AG04450 (cell line): ENCODE data around the gene SERBP1. TPM values are rescaled to one million over a fixed set of nuclear protein-coding genes. Genes with fewer than 3 reads are reported as not detected.

Experiments
- CTCF ChIA-PET: fragments of 300-600, 350-600 bp; formaldehyde crosslinking; extraction: SDS; loops from one replicate; lab custom pipeline; 2022; ENCODE audit warnings: antibody characterized with exemption, inconsistent platforms; lab: Charles Lee
- POLR2A ChIA-PET: fragments of 350-600 bp; formaldehyde crosslinking; extraction: SDS; loops from one replicate; lab custom pipeline; 2021; ENCODE audit warnings: antibody characterized with exemption, inconsistent platforms; lab: Yijun Ruan, JAX
- DNase-seq: peaks from one replicate; pipeline ENCODE4 v3.0.0-alpha.2; 2011; ENCODE audit warnings: low read depth, low spot score
- H3K27ac ChIP-seq: one replicate; pipeline ENCODE4 v1.5.1; 2012; ENCODE audit warnings: low read depth, low read length, control low read depth
- H3K27me3 ChIP-seq: one replicate; pipeline ENCODE4 v1.6.0; 2012; ENCODE audit warnings: low read length; ENCODE audit not compliant: control insufficient read depth, insufficient read depth
- H3K4me3 ChIP-seq: 2 replicates; pipeline ENCODE4 v1.5.1; 2011; ENCODE audit warnings: mild to moderate bottlenecking, low read depth, low read length, control low read depth
- H3K9me3 ChIP-seq: 2 replicates; pipeline ENCODE4 v1.5.1; 2012; ENCODE audit warnings: low read length; ENCODE audit not compliant: control insufficient read depth, insufficient read depth
- polyA plus RNA-seq: library from polyadenylated mRNA; depleted of rRNA; stranded (reverse); fragments of >200 nt; gene quantifications from 2 replicates; pipeline ENCODE4 v1.2.3, GENCODE V29; 2011
- TF ChIP-seq, protein P1 (sequence below): IDR thresholded peaks from 2 replicates; pipeline ENCODE4 v1.5.1; 2011; ENCODE audit warnings: low read depth, low read length, control low read depth, inconsistent platforms

Gene SERBP1
- polyA plus RNA-seq, 1 experiment = 273 TPM

DNA sequence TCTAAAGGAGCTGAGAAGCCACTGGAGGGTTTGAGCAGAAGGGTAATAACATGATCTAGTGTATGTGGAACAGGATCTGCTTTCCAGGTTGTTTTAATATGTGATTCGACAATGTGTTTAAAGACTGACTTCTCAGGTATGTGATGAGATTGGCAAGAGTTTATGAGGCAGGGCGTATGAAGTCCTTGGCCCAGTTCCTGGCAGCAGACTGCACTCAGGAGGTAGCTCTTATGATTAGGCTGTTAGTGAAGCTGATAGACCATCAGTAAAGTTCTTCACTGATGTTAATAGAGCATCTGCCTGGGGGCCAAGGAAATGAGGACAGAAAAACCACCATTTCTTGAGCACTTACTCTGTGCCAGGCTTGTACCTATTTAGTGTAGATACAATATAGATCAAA, 41.9 kb upstream of the SERBP1 start:
- Histone ChIP-seq H3K4me3 (no peak overlapping the region), H3K27me3 (peaks cover 11% of the 10 kb centered on the region), H3K9me3 (no peaks in the 10 kb centered on the region), H3K27ac (no peak overlapping the region)
- POLR2A ChIA-PET = no interaction called here
- CTCF ChIA-PET = interaction anchor here (0.7 to 1.4 kb wide), 2 partner anchors 28 to 259 kb away, joined by 3 to 8 read pairs; no protein-coding TSS in a partner anchor
- TF ChIP-seq, protein P1, sequence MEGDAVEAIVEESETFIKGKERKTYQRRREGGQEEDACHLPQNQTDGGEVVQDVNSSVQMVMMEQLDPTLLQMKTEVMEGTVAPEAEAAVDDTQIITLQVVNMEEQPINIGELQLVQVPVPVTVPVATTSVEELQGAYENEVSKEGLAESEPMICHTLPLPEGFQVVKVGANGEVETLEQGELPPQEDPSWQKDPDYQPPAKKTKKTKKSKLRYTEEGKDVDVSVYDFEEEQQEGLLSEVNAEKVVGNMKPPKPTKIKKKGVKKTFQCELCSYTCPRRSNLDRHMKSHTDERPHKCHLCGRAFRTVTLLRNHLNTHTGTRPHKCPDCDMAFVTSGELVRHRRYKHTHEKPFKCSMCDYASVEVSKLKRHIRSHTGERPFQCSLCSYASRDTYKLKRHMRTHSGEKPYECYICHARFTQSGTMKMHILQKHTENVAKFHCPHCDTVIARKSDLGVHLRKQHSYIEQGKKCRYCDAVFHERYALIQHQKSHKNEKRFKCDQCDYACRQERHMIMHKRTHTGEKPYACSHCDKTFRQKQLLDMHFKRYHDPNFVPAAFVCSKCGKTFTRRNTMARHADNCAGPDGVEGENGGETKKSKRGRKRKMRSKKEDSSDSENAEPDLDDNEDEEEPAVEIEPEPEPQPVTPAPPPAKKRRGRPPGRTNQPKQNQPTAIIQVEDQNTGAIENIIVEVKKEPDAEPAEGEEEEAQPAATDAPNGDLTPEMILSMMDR = no peak
- no peak for DNase-seq

DNA sequence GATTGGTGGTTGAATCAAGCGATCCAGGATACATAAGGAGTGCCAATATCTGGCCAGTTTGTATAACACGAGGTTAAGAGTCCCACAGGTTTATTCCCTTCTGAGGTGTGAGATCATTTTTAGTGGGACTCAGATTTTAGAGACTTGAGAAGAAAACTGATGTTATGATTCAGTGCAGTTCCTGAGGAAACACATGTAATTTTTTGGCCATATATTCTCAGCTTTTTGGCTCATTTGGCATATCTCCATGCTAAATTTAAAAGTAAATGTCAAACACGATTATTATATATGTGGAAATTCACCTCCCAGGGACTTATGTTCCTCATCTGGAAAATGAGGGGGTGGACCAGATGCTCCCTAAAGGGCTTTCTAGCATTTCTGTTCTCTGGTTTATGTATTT, 39.2 kb upstream of the SERBP1 start:
- Histone ChIP-seq H3K27me3 (peaks cover 20% of the 10 kb centered on the region), H3K27ac (no peak overlapping the region), H3K4me3 (no peak overlapping the region), H3K9me3 (no peaks in the 10 kb centered on the region)
- TF ChIP-seq, protein P1 = no peak
- DNase-seq = no peak
- ChIA-PET POLR2A (no interaction called here), CTCF (interaction anchor here (1.1 kb wide), 1 partner anchor 31 kb away, joined by 3 read pairs; no protein-coding TSS in a partner anchor)

DNA sequence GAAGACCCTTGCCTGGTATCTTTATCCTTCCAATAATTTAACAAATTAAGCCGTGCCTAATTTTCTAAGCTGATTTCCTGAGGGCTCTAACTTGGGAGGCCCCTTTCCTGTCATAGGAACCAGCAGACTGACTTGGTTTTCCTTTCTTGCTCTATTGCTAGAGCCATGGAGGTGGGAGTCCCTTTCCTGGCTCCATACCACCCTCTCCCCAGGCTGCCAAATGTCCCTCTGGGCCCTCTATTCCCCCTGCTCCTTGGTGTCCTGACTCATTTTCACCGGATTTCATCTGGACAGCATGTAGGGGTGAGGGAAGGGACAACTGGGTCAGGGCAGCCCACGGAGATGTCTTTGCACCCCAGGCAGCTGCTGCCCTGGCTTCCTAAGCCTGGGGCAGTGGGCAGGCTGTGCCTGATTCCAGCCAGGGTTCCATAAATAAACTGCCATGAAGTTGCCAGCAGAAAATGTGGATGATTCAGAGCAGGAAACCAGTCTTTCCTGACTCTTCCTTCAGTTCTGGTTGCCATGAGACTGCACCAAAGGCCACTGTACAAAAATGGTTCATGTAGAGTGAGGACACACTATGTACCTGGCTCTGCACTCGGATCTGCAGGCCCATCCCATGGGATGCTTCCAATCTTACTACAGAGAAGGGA, 38.0 kb upstream of the SERBP1 start:
- TF ChIP-seq, protein P1 = no peak
- Histone ChIP-seq H3K4me3 (no peak overlapping the region), H3K27ac (no peak overlapping the region), H3K27me3 (peaks cover 20% of the 10 kb centered on the region), H3K9me3 (no peaks in the 10 kb centered on the region)
- ChIA-PET CTCF (no interaction called here), POLR2A (no interaction called here)
- DNase-seq = no peak

DNA sequence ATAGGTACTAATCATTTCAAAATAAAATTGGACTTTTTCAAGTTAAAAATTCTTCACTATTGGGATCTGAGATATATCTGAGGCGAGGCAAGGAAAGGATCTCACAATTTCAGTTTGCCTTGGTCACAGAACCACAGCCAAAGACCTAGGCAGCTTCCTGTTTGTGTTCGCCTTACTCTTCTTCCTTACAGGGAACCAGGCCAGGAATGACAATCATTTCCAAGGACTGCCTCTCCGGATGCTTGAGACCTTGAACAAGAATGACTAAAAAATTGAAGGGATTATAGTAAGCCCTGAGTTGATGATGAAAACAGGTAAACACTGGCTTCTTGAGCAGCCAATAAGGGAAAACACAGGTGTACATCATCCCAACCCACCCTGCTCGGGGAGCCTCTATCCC, 35.2 kb upstream of the SERBP1 start:
- Histone ChIP-seq H3K9me3 (no peaks in the 10 kb centered on the region), H3K27ac (no peak overlapping the region), H3K27me3 (peaks cover 17% of the 10 kb centered on the region), H3K4me3 (no peak overlapping the region)
- ChIA-PET CTCF (no interaction called here), POLR2A (no interaction called here)
- TF ChIP-seq, protein P1 = no peak
- DNase-seq = no peak

DNA sequence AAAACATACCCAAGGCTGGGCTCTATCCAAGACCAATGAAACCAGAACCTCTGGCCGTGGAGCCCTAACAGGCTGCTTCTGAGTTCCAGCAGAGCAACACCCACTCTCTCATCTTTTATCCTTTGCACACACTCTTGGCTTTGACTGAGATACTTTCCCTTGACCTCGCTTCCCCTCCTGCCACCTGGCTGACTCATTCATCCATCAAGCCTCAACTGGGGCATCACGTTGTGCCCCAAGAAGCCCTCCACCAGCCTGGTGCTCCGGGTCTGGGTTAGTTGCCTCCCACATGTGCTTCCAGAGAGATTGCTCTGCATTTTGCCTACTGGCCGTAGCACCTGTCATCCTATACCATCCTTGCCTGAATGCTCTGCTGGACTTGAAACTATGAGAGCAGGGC, 34.5 kb upstream of the SERBP1 start:
- CTCF ChIA-PET = interaction anchor here (2.3 kb wide), 1 partner anchor 36 kb away, joined by 11 read pairs; no protein-coding TSS in a partner anchor
- TF ChIP-seq, protein P1 = no peak
- Histone ChIP-seq H3K27me3 (peaks cover 17% of the 10 kb centered on the region), H3K9me3 (no peaks in the 10 kb centered on the region), H3K4me3 (no peak overlapping the region), H3K27ac (no peak overlapping the region)
- POLR2A ChIA-PET = no interaction called here
- DNase-seq = no peak
